Activated CD8-positive, alpha-beta T cell treated with anti-CD3 and anti-CD28 coated beads, Interleukin-2, amount 10 ng/mL, durations not matched to agents 7 days and 5 days (primary cell): ENCODE results near the gene OCIAD1. TPM values are rescaled to one million over a fixed set of nuclear protein-coding genes. Genes with fewer than 3 reads are reported as not detected.

Source experiments
- ATAC-seq: fragments of 150-1000 bp; cut with Tn5 transposase; one replicate; pipeline ENCODE4 v1.10.0; 2021; ENCODE audit warnings: moderate library complexity
- CTCF ChIA-PET: fragments of 350-600 bp; sonication (Branson Sonifier 250); formaldehyde crosslinking; loops from one replicate; lab custom pipeline; 2021; ENCODE audit warnings: antibody characterized with exemption; lab: Charles Lee
- POLR2A ChIA-PET: fragments of 350-600 bp; sonication (Branson Sonifier 250); formaldehyde crosslinking; loops from one replicate; lab custom pipeline; 2021; ENCODE audit warnings: antibody characterized with exemption; lab: Charles Lee
- DNase-seq: peaks from one replicate; pipeline ENCODE4 v3.0.0-alpha.2; 2020
- H3K27ac Mint-ChIP-seq: one replicate; pipeline ENCODE4 v1.8.0; 2021; ENCODE audit warnings: mild to moderate bottlenecking, mixed read lengths
- H3K27me3 Mint-ChIP-seq: one replicate; pipeline ENCODE4 v1.8.0; 2021; ENCODE audit warnings: low read depth, mixed read lengths
- H3K36me3 Mint-ChIP-seq: one replicate; pipeline ENCODE4 v1.8.0; 2021; ENCODE audit warnings: low read depth, mixed read lengths
- H3K4me1 Mint-ChIP-seq: one replicate; pipeline ENCODE4 v1.8.0; 2021; ENCODE audit warnings: low read depth, mixed read lengths
- H3K4me3 Mint-ChIP-seq: one replicate; pipeline ENCODE4 v1.8.0; 2021; ENCODE audit warnings: mild to moderate bottlenecking, mixed read lengths
- H3K9me3 Mint-ChIP-seq: one replicate; pipeline ENCODE4 v1.8.0; 2022; ENCODE audit warnings: mixed read lengths; ENCODE audit not compliant: insufficient read depth
- total RNA-seq, 2 experiments: library from RNA; stranded (reverse); gene quantifications; one replicate each; pipeline ENCODE4 v1.2.3, GENCODE V29; 2021

The OCIAD1 gene
- total RNA-seq, 2 experiments from 2014 or later: 92.4 to 93.7 TPM

DNA sequence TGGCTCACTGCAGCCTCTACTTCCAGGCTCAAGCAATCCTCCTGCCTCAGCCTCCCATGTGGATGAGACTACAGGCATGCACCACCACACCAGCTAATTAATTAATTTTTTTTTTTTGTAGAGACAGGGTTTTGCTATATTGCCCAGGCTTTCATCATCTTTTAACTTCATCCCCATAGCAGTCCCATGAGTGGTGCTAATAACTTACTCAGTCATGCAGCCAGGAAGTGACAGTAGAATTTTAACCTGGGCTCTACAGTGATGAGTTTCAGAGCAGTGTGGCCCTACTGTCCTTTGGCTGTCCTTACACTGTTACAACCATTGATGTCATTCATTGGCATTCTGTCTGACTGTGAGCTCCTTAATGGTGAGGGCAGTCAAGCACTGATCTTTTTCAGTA lies 79.6 kb downstream of the OCIAD1 start:
- Mint-ChIP-seq H3K36me3 (no peaks in the 10 kb centered on the region), H3K4me1 (peaks cover 17% of the 10 kb centered on the region), H3K27ac (no peak overlapping the region), H3K9me3 (no peaks in the 10 kb centered on the region), H3K27me3 (no peaks in the 10 kb centered on the region), H3K4me3 (no peak overlapping the region)
- ATAC-seq (no peak), DNase-seq (no peak)
- CTCF ChIA-PET: no interaction called here
- POLR2A ChIA-PET: no interaction called here

Other genes with a start within 250 kb of the OCIAD1 start
- 100 to 1,000 TPM in 1 of 2 experiments, 10 to 100 TPM in 1; 98.5 to 107 TPM for gene FRYL, start 50.8 kb upstream of the OCIAD1 start, total RNA-seq
- gene OCIAD2, start 75.7 kb downstream of the OCIAD1 start, total RNA-seq: 10 to 100 TPM; 77.3 to 92.7 TPM
- gene CWH43, start 155.2 kb downstream of the OCIAD1 start, total RNA-seq: not detected